ENCODE results near the gene COL4A5.

The COL4A5 gene

DNA sequence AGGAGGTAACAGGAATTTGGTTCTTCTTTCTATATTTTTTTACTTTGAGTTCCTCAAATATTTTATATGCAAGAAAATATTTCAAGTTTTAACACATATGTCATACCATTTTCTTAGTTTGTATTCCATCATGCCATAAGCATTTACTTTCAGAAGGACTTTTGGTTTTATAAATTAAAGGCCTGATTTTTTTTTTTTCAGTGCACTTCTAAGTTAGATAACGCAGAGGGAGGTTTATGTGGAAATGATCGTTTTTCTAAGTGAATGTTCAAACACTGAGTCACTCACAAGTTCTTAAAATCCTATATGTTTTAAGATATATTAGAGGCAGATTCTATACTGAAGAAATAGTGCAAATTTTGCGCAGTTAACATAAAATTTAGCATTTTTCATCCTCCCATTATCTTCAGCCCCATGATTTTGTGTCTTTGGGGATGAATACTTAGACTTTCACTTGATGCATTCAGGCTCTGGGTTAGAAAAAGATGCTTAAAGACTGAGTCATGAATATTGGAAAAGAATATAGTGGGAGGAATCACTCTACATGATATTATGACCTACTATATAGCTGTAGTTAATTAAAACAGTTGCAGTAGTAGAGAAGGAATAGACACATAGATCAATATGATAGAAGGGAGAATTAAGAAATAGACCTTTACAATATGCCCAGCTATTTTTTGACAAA, 54.9 kb downstream of the COL4A5 start:
- H3K4me3 ChIP-seq (ENCODE audit: low read length): no peak overlapping the region
- no peak for TF ChIP-seq CTCF (conservative IDR thresholded peaks at IDR 0.05; ENCODE audit: low read length)
- no peak for DNase-seq (ENCODE audit: low read depth)

- TF ChIP-seq CTCF (conservative IDR thresholded peaks at IDR 0.05; ENCODE audit: low read length): no peak
- no peak overlapping the region for H3K4me3 ChIP-seq (ENCODE audit: low read length)
- DNase-seq (ENCODE audit: low read depth): no peak
Measured at GRCh38 chrX:108511721-108512120, 72.1 kb downstream of the COL4A5 start.

- DNase-seq (ENCODE audit: low read depth): peak; percentile 6
- TF ChIP-seq CTCF (conservative IDR thresholded peaks at IDR 0.05; ENCODE audit: low read length): no peak
- no peak overlapping the region for H3K4me3 ChIP-seq (ENCODE audit: low read length)
Measured at GRCh38 chrX:108516184-108516583, 76.5 kb downstream of the COL4A5 start.

DNA sequence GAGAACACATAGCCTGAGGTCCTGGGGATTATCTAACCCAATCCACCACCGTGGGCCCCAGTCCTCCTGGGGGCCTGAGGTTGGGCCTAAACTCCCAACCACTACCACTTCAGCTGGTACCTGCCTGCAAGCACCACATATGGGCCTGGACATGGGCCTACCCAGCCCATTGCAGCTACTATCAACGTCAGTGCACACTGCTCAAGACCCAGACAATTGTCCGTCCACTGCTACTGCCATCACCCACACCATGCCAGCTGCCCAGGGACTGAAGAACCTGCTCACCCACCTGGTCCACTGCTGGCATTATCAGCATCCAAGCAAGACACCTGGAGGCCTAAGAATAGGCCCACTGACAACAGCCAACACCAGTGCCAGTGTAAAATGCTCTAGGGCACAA, 88.1 kb downstream of the COL4A5 start:
- no peak for DNase-seq (ENCODE audit: low read depth)
- TF ChIP-seq CTCF (conservative IDR thresholded peaks at IDR 0.05; ENCODE audit: low read length): no peak
- H3K4me3 ChIP-seq (ENCODE audit: low read length): no peak overlapping the region

DNA sequence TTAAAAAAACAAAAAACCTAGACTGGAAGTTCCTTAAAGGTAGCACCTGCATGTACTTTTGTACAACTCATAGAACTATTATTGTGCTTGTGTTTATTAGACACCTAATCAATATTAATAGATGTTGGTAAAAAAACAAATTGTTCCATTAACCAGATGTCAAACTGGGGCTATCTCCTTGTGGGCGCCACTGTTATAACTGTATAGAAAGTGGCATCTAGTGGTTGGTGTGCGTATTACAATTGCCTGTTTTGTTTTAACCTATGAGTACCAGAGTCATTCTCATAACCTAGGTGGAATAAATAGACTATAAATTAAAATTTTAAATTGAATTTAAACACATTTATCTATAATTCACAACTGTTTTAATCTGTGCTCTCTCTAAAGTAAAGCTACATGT, 97.4 kb downstream of the COL4A5 start:
- TF ChIP-seq CTCF (conservative IDR thresholded peaks at IDR 0.05; ENCODE audit: low read length): peak; percentile 68
- peak; percentile 17 for DNase-seq (ENCODE audit: low read depth)
- H3K4me3 ChIP-seq (ENCODE audit: low read length): no peak overlapping the region

GRCh38 chrX:108541286-108541685, 101.6 kb downstream of the COL4A5 start:
- no peak for TF ChIP-seq CTCF (conservative IDR thresholded peaks at IDR 0.05; ENCODE audit: low read length)
- DNase-seq (ENCODE audit: low read depth): no peak
- H3K4me3 ChIP-seq (ENCODE audit: low read length): no peak overlapping the region

GRCh38 chrX:108557580-108557979, 117.9 kb downstream of the COL4A5 start:
- H3K4me3 ChIP-seq (ENCODE audit: low read length): no peak overlapping the region
- DNase-seq (ENCODE audit: low read depth): no peak
- no peak for TF ChIP-seq CTCF (conservative IDR thresholded peaks at IDR 0.05; ENCODE audit: low read length)
